SH-SY5Y (cell line): ENCODE data around the gene PRUNE2.

Source experiments
- GATA2 ChIP-seq: IDR thresholded peaks from 2 replicates; pipeline ENCODE4 v1.6.1; 2011; ENCODE audit warnings: mild to moderate bottlenecking, low read depth, low read length
- GATA3 ChIP-seq: IDR thresholded peaks from 2 replicates; pipeline ENCODE4 v1.6.1; 2011; ENCODE audit warnings: low read depth, mild to moderate bottlenecking, low read length, moderate library complexity

PRUNE2 gene

GRCh38 chr9:76803083-76803482 is 102.8 kb downstream of the PRUNE2 start:
- TF ChIP-seq GATA3 (no peak), GATA2 (no peak)

- TF ChIP-seq GATA3 (no peak), GATA2 (no peak)
Observed at GRCh38 chr9:76800901-76801300, 105.0 kb downstream of the PRUNE2 start.

GRCh38 chr9:76799473-76799872 is 106.4 kb downstream of the PRUNE2 start:
- TF ChIP-seq GATA3 = no peak
- TF ChIP-seq GATA2 = no peak

GRCh38 chr9:76798527-76798926 is 107.4 kb downstream of the PRUNE2 start:
- no peak for TF ChIP-seq GATA3
- TF ChIP-seq GATA2 = no peak

- TF ChIP-seq GATA2 (no peak), GATA3 (no peak)
Observed at GRCh38 chr9:76796296-76796695, 109.6 kb downstream of the PRUNE2 start.

- TF ChIP-seq GATA3 = no peak
- TF ChIP-seq GATA2 = no peak
Observed at GRCh38 chr9:76793784-76794431, 112.0 kb downstream of the PRUNE2 start.

- TF ChIP-seq GATA3 = no peak
- no peak for TF ChIP-seq GATA2
Observed at GRCh38 chr9:76789840-76790239, 116.1 kb downstream of the PRUNE2 start.

GRCh38 chr9:76787677-76788076 is 118.2 kb downstream of the PRUNE2 start:
- TF ChIP-seq GATA3 (no peak), GATA2 (no peak)

GRCh38 chr9:76785501-76785900 is 120.4 kb downstream of the PRUNE2 start:
- TF ChIP-seq GATA2 (no peak), GATA3 (no peak)

- TF ChIP-seq GATA3 (no peak), GATA2 (no peak)
Observed at GRCh38 chr9:76784881-76785280, 121.0 kb downstream of the PRUNE2 start.

- no peak for TF ChIP-seq GATA3
Observed at GRCh38 chr9:76772686-76773445, 133.0 kb downstream of the PRUNE2 start.

GRCh38 chr9:76766126-76766525 is 139.8 kb downstream of the PRUNE2 start:
- no peak for TF ChIP-seq GATA3
- TF ChIP-seq GATA2 = no peak

- TF ChIP-seq GATA2 (no peak), GATA3 (no peak)
Observed at GRCh38 chr9:76764138-76764537, 141.8 kb downstream of the PRUNE2 start, which contains the start of gene PCA3. Gene PCA3 (plus strand): TSS chr9:76764438.

GRCh38 chr9:76761448-76761847 is 144.5 kb downstream of the PRUNE2 start:
- TF ChIP-seq GATA3 (no peak), GATA2 (no peak)

GRCh38 chr9:76759732-76760131 is 146.2 kb downstream of the PRUNE2 start:
- no peak for TF ChIP-seq GATA2
- TF ChIP-seq GATA3 = no peak

- TF ChIP-seq GATA3 (no peak), GATA2 (no peak)
Observed at GRCh38 chr9:76758476-76758875, 147.4 kb downstream of the PRUNE2 start.

- TF ChIP-seq GATA3 = no peak
- no peak for TF ChIP-seq GATA2
Observed at GRCh38 chr9:76756941-76757673, 148.8 kb downstream of the PRUNE2 start.
